ENCODE results near the gene SH3PXD2A.
A peak's percentile ranks its signal among the peaks of the same experiment; 100 is the strongest.

Gene SH3PXD2A

GRCh38 chr10:103562383-103562782, 293.0 kb downstream of the SH3PXD2A start:
- no peak for DNase-seq (ENCODE audit: low read depth)

- no peak for DNase-seq (ENCODE audit: low read depth)
Measured at GRCh38 chr10:103560886-103561285, 294.5 kb downstream of the SH3PXD2A start.

- no peak for DNase-seq (ENCODE audit: low read depth)
Measured at GRCh38 chr10:103559776-103560175, 295.6 kb downstream of the SH3PXD2A start.

GRCh38 chr10:103558911-103559310, 296.5 kb downstream of the SH3PXD2A start:
- no peak for DNase-seq (ENCODE audit: low read depth)

GRCh38 chr10:103557455-103557854, 297.9 kb downstream of the SH3PXD2A start:
- no peak for DNase-seq (ENCODE audit: low read depth)

- DNase-seq (ENCODE audit: low read depth), result no peak
Measured at GRCh38 chr10:103556383-103557007, 298.9 kb downstream of the SH3PXD2A start.

GRCh38 chr10:103555712-103556111, 299.7 kb downstream of the SH3PXD2A start:
- no peak for DNase-seq (ENCODE audit: low read depth)

GRCh38 chr10:103555325-103555649, 300.1 kb downstream of the SH3PXD2A start:
- DNase-seq (ENCODE audit: low read depth), result no peak

- DNase-seq (ENCODE audit: low read depth), result peak; percentile 9
Measured at GRCh38 chr10:103554488-103555324, 300.7 kb downstream of the SH3PXD2A start.

- no peak for DNase-seq (ENCODE audit: low read depth)
Measured at GRCh38 chr10:103553743-103554487, 301.5 kb downstream of the SH3PXD2A start.

- DNase-seq (ENCODE audit: low read depth), result no peak
Measured at GRCh38 chr10:103552856-103553742, 302.3 kb downstream of the SH3PXD2A start.

- DNase-seq (ENCODE audit: low read depth), result no peak
Measured at GRCh38 chr10:103551619-103552602, 303.5 kb downstream of the SH3PXD2A start.

GRCh38 chr10:103550229-103550628, 305.1 kb downstream of the SH3PXD2A start:
- no peak for DNase-seq (ENCODE audit: low read depth)

GRCh38 chr10:103549349-103549685, 306.1 kb downstream of the SH3PXD2A start:
- DNase-seq (ENCODE audit: low read depth), result no peak

GRCh38 chr10:103548581-103549348, 306.6 kb downstream of the SH3PXD2A start:
- DNase-seq (ENCODE audit: low read depth), result no peak

GRCh38 chr10:103548006-103548405, 307.4 kb downstream of the SH3PXD2A start:
- DNase-seq (ENCODE audit: low read depth), result no peak

GRCh38 chr10:103547391-103547946, 307.9 kb downstream of the SH3PXD2A start:
- no peak for DNase-seq (ENCODE audit: low read depth)

GRCh38 chr10:103546401-103546800, 309.0 kb downstream of the SH3PXD2A start:
- no peak for DNase-seq (ENCODE audit: low read depth)

GRCh38 chr10:103545771-103546281, 309.6 kb downstream of the SH3PXD2A start:
- no peak for DNase-seq (ENCODE audit: low read depth)
